Measurements from ENCODE around the gene S100PBP.

- TF ChIP-seq POLR2A (IDR thresholded peaks at IDR 0.05) (no peak), CTCF (IDR thresholded peaks at IDR 0.05) (no peak)
Observed at GRCh38 chr1:32771561-32772280, 45.7 kb upstream of the S100PBP start.

Measured in Peyer's patch (tissue), 4 donors.